Right hindlimb (tissue), 1 donor: ENCODE results near the gene SIRPG.

Experiments
- DNase-seq: peaks from one replicate; pipeline ENCODE4 v3.0.0-alpha.2; 2018

SIRPG gene

GRCh38 chr20:1588533-1589460 lies 68.8 kb downstream of the SIRPG start:
- no peak for DNase-seq

DNA sequence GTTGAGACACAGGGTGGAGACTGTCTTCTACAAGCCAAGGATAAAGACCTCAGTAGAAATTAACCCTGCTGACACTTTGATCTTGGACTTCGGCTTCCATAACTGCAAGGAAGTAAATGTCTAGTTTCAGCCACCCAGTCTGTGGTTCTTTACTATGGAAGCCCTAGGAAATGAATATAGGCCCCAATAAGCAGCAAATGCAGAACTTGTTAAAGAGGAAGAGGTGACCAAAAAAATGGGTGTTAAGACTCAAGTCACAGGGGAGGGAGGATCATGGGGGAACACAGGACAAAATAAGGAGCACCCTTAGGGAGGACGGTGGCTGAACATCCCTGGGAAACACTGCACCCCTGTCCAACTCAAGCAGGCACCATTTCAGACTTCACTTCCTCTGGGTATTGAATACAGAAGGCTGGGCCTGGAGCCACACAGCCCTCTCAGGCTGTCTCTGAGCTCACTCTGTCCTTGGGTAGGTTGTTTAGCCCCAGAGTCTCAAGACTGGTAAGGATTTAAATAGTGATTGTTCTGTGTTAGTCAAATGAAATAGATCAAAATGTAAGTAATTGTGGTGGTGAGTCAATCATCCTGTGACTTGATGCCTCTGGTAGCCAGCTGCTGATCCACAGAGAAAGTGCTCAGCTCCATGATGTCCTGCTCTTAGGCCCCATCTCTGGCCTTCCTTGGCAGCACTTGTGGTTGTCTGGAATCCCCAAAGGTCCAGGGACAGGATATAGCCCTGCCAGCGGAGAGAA lies 69.6 kb downstream of the SIRPG start:
- no peak for DNase-seq

DNA sequence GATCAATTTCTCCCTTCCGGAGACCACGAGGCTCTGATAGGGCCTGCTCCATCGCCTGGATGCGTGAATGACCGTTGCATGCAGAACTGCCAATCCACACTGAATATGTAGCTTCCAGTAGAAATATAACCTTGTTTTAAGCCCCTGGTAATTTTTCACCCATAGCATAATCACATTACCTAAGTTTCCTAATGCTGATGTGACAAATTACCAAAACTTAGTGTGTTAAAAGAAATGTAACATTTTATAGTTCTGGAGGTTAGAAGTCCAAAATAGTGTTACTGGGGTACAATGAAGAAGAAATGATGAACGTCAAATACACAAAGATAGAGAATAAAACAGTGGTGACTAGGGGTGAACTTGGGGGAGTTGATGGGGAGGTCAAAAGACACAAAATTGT lies 78.1 kb downstream of the SIRPG start:
- DNase-seq = no peak
